HFF-Myc (cell line): Measurements from ENCODE around the gene WDR7.

Experiments
- DNase-seq: peaks from one replicate; pipeline ENCODE4 v3.0.0-alpha.2; 2011; ENCODE audit warnings: low read depth; ENCODE audit errors: extremely low read depth
- H3K4me3 ChIP-seq: replicated peaks from 2 replicates; pipeline ENCODE4 v1.5.1; 2011; ENCODE audit warnings: low read depth, mild to moderate bottlenecking, control low read depth, low read length
- TF ChIP-seq, protein P1 (sequence below): IDR thresholded peaks from 2 replicates; pipeline ENCODE4 v1.5.1; 2012; ENCODE audit warnings: mild to moderate bottlenecking, low read depth, low read length, control low read depth; ENCODE audit errors: missing control alignments

Gene WDR7

DNA sequence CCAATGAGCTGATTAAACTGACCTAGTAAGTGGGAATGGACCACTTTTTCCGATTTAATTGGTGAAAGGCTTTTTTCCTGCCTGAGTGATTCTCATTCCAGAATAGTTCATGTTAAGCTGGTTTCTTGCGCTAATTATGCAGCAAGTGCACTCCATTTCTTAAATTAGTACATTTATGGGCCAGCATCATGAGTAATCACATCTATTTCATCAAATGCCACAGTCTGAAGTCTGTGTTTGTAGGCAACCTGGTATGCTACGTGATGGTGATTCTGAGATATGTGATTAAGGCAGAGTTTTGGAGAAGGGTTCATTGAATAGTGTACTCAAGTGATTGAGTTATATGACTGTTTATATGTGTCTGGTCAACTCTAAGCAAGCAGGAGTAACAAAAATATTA is 367.7 kb downstream of the WDR7 start:
- no peak for DNase-seq
- TF ChIP-seq, protein P1, sequence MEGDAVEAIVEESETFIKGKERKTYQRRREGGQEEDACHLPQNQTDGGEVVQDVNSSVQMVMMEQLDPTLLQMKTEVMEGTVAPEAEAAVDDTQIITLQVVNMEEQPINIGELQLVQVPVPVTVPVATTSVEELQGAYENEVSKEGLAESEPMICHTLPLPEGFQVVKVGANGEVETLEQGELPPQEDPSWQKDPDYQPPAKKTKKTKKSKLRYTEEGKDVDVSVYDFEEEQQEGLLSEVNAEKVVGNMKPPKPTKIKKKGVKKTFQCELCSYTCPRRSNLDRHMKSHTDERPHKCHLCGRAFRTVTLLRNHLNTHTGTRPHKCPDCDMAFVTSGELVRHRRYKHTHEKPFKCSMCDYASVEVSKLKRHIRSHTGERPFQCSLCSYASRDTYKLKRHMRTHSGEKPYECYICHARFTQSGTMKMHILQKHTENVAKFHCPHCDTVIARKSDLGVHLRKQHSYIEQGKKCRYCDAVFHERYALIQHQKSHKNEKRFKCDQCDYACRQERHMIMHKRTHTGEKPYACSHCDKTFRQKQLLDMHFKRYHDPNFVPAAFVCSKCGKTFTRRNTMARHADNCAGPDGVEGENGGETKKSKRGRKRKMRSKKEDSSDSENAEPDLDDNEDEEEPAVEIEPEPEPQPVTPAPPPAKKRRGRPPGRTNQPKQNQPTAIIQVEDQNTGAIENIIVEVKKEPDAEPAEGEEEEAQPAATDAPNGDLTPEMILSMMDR, result no peak
- no peak overlapping the region for H3K4me3 ChIP-seq

GRCh38 chr18:57022716-57023115 is 371.6 kb downstream of the WDR7 start:
- TF ChIP-seq, protein P1, result no peak
- H3K4me3 ChIP-seq, result no peak overlapping the region
- DNase-seq, result no peak

GRCh38 chr18:57023275-57023882 is 372.2 kb downstream of the WDR7 start:
- no peak overlapping the region for H3K4me3 ChIP-seq
- DNase-seq, result no peak
- TF ChIP-seq, protein P1, result no peak

GRCh38 chr18:57025540-57025939 is 374.4 kb downstream of the WDR7 start:
- DNase-seq, result no peak
- no peak overlapping the region for H3K4me3 ChIP-seq
- TF ChIP-seq, protein P1, result no peak

DNA sequence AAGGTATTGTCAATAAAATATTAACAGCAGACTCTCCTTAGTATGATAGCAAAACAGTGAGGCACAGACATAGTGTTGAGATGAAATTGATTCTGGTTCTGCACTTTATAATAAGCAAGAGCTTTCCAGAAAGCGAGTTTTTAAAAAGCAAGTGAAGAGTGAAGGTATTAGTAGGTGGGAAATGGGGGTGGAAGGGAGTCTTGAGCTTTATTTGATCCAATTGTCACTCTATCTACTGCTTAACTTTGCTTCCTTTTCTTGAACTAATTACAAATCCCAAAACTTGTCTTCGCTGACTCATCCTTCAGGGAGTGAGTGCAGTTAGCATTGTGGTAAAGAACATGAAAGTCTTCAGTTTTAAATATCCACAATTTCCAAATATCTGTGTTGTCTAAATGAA is 375.2 kb downstream of the WDR7 start:
- TF ChIP-seq, protein P1, result no peak
- no peak overlapping the region for H3K4me3 ChIP-seq
- no peak for DNase-seq

GRCh38 chr18:57027190-57027708 is 376.1 kb downstream of the WDR7 start:
- H3K4me3 ChIP-seq, result no peak overlapping the region
- TF ChIP-seq, protein P1, result no peak
- DNase-seq, result no peak

- TF ChIP-seq, protein P1, result peak; percentile 11
- DNase-seq, result no peak
- H3K4me3 ChIP-seq, result no peak overlapping the region
Measured at GRCh38 chr18:57029761-57030160, 378.6 kb downstream of the WDR7 start.
